Activated naive CD8-positive, alpha-beta T cell treated with anti-CD3 and anti-CD28 coated beads, Interleukin-2, amount 50 U/mL, for 16 hours (primary cell): ENCODE measurements around the gene IL3.

ENCODE experiments used
- DNase-seq: peaks from one replicate; pipeline ENCODE4 v3.0.0-alpha.2; 2020; ENCODE audit warnings: low read depth, low spot score

Gene IL3

DNA sequence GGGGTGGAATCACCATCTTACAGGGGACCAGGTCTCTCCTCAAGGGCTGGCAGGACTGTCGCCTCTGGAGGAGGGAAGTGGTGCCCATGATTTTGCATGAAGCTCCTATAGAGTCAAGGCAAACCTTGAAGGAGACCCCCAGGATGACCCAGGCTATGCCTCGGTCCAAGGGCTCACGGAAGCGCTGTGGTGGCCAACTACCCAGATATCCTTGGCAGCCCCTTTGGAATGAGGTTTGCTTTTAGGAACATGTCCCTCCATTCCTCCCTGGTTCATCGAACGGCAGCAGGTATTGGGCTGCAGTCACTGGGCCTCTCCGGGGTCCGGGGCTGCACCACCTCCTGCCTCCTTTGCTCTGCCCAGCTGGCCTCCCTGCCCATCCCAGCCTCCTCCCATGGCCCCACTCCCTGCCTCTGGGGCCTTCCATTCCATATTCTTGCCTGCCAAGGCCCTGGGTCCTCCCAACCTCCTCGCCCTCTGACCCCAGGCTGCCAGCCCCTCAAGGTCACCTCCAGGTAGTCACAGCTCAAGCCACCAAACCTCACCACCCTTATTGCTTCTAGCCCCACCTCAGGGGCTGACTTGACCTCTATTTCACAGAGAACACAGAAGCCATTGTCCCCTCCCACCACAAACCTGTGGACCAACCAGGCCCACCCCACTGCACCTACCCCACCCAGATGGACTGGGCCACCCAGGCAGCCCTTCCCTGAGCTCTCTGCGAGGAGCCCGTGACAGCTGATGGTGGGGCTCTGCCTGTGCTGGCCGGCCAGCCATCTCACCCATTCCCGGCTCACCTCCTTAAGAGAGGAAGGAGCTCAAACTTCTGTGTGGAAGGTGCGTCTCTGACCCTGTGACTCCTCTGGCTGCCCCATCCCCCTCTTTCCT lies 3.6 kb upstream of the IL3 start:
- no peak for DNase-seq

DNA sequence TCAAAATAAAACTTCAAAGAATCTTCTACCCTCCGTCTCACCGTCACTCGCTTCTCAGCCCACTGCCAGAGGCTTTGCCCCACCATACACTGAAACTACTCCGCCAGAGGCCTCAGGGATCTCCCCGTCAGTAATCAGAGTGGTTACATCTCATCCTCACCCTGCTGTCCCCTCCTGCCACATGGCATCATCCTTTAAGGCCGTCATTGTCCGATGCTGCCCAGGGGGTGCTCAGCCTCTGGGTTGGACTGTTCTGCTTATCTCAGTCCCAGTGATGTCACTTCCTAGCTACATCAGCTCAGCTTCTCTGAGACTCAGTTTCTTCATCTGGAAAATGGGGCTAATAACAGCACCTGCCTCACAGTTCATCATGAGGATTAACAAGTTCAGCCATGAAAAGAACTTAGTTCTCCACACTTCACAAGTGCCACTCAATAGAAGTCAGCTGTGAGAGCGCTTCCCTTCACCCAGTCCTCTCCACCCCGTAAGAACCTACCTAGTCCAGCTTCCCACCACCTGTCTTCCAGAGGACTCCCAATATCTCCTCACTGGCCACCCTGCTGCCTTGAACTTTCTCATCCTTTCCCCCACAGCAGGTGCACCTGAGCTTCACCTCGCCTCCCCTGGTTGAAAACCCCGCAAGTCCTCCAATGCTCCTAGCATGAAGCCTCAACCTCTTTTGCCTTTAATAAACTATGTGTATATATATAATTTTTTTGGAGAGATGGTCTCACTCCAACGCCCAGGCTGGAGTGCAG lies 2.8 kb upstream of the IL3 start:
- DNase-seq = no peak

DNA sequence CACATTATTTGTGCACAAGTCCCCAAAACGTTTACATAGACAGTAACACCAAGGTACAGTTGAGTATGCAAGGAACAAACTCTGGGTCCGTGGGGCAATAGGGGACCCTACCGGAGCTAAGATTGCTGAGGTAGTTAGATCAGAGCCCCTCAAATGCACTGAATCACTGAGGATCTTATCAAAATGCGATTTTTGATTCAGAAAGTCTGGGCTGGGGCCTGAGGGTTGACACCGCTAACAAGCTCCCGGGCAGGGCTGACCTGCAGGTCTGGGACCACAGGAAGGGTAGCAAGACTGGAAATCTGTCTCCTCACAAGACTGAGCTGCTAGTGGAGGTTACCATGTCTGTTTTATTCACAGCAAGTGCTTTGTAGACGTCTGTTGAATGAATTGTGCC lies 1.8 kb upstream of the IL3 start:
- DNase-seq = no peak

DNA sequence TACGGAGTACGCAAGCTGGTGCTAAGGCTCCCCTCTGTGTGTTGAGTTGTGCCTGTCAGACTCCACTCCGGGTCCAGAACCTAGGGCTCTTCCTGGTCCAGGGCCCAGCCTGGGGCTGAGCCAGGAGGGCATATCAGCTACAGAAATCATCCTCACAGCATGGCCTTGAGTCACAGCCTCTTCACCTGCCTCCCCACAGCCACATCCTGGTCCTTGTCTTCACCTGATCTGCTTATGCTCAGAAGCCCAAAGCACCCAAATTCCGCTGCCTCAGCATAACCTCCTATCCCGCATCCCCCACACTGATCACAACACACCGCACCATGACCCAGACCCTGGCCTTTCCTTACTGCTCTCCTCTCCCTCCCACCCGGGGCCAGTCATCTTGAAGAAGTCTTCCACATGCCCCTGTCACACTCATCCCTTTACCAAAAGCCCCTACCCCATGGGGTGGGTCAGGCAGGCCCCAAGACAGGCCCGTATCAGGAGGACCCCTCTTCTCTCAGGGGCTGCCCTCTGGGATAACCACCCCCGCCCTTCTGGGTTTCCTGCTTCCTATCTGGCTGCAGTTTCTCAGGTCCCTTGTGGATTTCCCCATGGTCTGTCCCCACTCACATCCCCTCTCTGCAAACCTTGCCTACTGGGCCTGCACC lies 1.3 kb upstream of the IL3 start:
- DNase-seq = no peak

- no peak for DNase-seq
Measured at GRCh38 chr5:132059696-132060500, 557 bp upstream of the IL3 start.

- peak; percentile 56 for DNase-seq
Measured at GRCh38 chr5:132063090-132063911, 2.8 kb downstream of the IL3 start.

- DNase-seq = no peak
Measured at GRCh38 chr5:132064140-132064539, 3.7 kb downstream of the IL3 start.

DNA sequence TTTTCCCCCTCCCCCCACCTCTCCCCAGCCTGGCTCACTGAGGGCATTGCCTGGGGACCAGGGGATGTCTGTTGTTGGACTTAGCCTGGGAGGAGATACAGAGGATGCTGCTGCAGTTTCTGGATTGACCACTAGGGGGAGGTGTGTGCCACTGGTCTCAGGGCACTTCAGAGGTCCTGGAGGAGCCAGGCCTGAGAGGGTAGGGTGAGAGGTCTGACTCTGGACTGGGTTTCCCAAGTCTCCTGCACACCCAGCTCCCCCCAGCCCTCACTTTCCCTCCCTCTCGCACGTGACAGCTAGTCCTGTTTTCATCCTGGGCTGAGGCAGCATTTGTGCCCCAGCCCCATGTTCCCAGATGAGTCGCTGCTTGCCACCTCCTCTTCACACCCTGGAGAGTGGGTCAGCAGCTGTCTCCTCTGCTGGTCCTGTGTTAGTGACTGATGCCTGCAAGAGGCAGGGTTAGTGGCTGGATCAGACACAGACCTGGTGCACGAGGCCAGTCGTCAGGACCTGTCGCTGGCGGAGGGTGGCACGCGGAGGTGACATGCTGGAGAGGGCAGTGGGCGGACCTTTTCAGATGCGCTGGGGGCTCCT lies 4.4 kb downstream of the IL3 start:
- DNase-seq = peak; percentile 61

GRCh38 chr5:132065351-132065937 lies 5.0 kb downstream of the IL3 start:
- no peak for DNase-seq

DNA sequence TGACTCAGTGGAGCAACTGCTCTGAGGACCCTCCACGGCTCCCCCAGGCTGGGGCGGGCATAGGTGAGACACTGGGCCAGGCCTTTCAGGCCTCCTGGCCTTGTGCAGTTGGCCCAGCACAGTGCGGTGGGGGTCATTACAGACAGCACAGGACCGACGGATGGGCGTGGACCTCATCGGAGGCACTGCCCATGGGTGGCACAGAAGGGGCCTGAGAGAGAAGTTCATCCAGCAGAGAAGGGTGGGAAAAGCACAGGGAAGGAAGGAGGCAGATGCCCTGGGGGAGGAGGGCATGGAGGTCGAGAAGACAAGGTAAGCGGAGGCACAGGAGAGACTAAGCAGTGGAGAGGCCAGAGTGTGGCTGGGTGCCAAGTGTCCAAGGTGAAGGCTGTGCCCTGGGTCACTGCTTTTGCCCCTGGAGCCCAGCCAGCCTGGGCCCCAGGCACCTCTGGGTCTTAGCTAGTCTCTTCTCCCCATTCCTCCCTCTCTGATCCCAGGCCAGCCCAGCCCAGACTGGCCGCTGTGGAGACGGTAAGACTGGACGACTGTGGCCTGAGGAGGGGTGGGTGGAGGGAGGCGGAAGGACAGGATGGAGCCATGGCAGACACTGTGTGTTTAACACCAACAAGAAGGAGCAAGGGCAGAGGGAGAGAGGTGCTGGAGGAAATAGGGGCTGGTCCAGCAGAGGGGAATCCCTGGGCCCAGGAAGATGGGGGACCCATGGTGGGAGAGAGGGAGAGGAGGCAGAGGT lies 5.7 kb downstream of the IL3 start:
- DNase-seq = no peak

DNA sequence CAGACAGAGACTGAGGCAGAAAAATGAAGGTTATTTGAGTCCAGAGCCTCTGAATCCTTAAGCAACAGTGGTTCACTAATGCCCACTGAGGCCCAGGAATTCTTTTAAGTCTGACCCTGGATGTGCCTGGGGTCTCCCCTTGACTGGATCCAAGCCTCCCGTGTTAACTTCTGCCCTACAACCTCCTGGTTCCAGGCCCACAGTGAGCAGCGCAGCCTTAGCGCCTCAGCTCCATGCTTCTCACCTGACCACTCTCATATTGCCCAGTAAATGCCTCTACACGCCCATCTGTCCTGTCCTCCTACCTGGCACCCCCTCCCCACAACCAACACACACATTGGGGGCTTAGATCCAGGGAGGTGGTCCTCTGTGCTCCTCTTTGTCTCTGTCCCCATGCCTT lies 6.4 kb downstream of the IL3 start:
- DNase-seq = no peak

DNA sequence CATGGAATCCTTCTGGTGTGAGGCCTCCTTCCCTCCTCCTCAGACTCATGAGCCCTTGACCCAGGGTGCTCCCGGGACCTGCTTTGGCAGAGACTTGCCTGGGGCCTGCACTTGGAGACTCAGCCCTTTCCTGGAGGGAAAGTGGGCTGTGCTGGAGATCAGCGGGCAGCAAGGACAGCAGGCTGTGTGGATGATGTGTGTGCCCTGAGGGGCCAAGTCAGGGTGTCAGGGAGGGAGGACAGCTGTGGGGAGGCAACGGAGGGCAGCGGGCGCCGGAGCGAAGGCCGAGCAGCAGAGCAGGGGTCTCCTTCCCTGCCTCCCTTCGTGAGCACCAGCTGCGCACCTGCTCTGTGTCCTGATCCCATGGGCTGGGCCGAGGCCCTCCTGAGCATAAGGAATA lies 7.0 kb downstream of the IL3 start:
- no peak for DNase-seq

GRCh38 chr5:132067941-132068808 lies 7.7 kb downstream of the IL3 start:
- no peak for DNase-seq

GRCh38 chr5:132069561-132069960 lies 9.1 kb downstream of the IL3 start:
- DNase-seq = no peak

- no peak for DNase-seq
Measured at GRCh38 chr5:132069994-132070393, 9.5 kb downstream of the IL3 start.

- no peak for DNase-seq
Measured at GRCh38 chr5:132070460-132071337, 10.2 kb downstream of the IL3 start.

- no peak for DNase-seq
Measured at GRCh38 chr5:132071338-132071707, 10.9 kb downstream of the IL3 start.
